ENCODE data around the gene GNB4. TPM values are rescaled to one million over a fixed set of nuclear protein-coding genes. Genes with fewer than 3 reads are reported as not detected.

The GNB4 gene
- 9.8 to 16.8 TPM (median 13.7 TPM) in 5 replicates for total RNA-seq (2022; extraction: Qiagen RNA extraction; ENCODE audit: low read depth)

DNA sequence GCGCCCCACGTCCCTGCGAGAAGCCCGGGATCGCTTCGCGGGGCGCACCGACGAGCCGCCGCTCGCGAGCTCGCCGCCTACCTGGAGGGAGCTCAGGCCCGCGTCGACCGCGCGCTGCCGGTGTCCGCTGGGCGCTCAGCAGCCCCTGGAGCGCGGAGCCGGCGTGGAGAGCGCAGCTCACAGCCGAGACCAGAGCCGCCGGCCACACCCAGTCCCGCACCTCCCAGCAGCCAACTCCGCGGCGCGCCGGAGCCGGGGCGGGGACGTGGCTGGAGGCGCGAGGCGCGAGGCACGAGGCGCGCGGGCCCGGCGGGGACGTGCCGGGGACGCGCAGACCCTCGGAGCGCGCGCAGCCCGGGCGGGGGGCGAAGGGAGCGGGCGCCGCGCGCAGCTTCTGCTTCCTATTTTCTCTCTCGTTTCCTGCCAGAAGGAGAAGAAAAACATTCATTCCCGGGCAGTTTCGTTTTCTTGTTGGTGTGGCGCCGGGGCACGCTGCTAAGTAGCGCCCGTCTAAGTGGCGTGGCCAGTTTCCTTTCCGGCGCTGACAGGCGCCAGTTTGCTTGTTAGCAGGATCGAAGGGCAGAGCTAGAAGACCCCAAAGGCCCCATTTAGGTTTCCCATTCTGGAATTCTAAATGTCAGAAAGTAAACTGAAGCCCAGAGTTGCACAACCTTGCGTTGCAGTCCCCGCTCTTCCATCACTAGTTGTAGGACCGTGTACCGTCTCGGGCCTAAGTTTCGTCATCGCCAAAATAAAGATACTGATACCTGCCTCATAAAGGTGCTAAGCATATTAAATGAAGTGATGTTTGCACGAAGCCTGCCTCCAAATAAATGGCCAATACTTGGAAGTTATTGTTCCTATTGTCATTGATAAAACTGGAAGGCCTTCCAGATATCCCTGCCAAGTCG is at the start of gene GNB4:
Gene GNB4, minus strand, starts transcription at position 206 of the 911 bp plus-strand sequence. CDS start 25,270 bp downstream, outside the sequence.

DNA sequence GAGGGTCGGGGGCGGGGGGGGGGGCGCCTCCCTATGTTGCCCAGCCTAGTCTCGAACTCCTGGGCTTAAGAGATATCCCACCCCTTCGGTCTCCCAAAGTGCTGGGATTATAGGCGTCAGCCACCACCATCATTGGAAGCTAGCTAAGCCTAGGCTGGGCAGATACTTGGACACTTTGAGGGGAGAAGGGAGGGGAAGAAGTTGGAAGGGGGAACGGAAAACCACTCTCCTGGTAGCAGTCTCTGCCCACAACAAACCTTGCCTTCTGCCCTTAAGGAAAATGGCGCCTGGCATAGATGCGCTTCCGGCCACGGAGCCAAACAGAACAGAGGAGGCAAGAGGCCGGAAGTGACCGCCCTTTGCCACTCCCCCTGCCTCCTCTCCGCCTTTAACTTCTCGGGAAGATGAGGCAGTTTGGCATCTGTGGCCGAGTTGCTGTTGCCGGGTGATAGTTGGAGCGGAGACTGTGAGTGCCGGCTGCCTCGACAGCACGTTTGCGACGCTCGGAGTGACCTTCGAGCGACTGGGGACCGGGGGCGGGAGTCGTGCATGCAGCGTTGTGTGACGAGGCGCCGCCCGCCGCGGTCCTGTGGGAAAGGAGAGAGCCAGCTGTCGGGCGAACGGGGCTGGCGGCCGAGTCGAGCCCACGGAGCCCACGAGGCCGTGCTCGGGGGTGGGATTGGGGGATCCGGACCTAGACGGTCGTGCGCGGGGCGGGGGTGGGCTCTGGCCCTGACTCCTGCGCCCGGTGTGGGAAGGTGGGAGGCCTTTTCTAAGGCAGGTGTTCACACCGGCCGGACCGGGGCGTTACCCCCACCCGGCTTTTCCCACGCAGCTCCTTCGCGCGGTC is 103.7 kb downstream of the GNB4 start, which contains the start of gene MFN1:
Gene MFN1, plus strand, starts transcription at position 365 of the 850 bp plus-strand sequence. CDS start 1,143 bp downstream, outside the sequence.

Other genes with a start within 250 kb of the GNB4 start
- 0.89 to 2.2 TPM (median 1.5 TPM) in 5 replicates for gene KCNMB3, start 200.4 kb downstream of the GNB4 start, total RNA-seq (2022; extraction: Qiagen RNA extraction; ENCODE audit: low read depth)
- 14.8 to 23.7 TPM (median 21.1 TPM) in 5 replicates for gene ZNF639, start 128.4 kb downstream of the GNB4 start, total RNA-seq (2022; extraction: Qiagen RNA extraction; ENCODE audit: low read depth)
- 12.8 to 25.0 TPM (median 20.2 TPM) in 5 replicates for gene MFN1, start 103.8 kb downstream of the GNB4 start, total RNA-seq (2022; extraction: Qiagen RNA extraction; ENCODE audit: low read depth)
- gene ACTL6A, start 111.5 kb upstream of the GNB4 start, total RNA-seq (2022; extraction: Qiagen RNA extraction; ENCODE audit: low read depth): 49.2 to 85.0 TPM (median 55.8 TPM) in 5 replicates
- gene MRPL47, start 153.2 kb upstream of the GNB4 start, total RNA-seq (2022; extraction: Qiagen RNA extraction; ENCODE audit: low read depth): 34.2 to 63.2 TPM (median 37.8 TPM) in 5 replicates
- 33.3 to 55.3 TPM (median 46.4 TPM) in 5 replicates for gene NDUFB5, start 153.3 kb upstream of the GNB4 start, total RNA-seq (2022; extraction: Qiagen RNA extraction; ENCODE audit: low read depth)
- gene USP13, start 201.6 kb upstream of the GNB4 start, total RNA-seq (2022; extraction: Qiagen RNA extraction; ENCODE audit: low read depth): 8.1 to 12.5 TPM (median 10.8 TPM) in 5 replicates